NCI-H2171 (cell line): ENCODE measurements around the gene DPH7.
A peak's percentile ranks its signal among the peaks of the same experiment; 100 is the strongest.
"Not testable (repeated sequence)": the region's sequence is repeated elsewhere in the genome, so short reads cannot be mapped to it uniquely, and the experiment has no call there.

Source experiments
- DNase-seq: peaks from one replicate; lab custom pipeline; 2025; lab: John Stamatoyannopoulos, UW

The DPH7 gene

GRCh38 chr9:137545123-137545522 lies 33.6 kb downstream of the DPH7 start:
- no peak for DNase-seq

- DNase-seq: no peak
Observed at GRCh38 chr9:137544176-137544760, 34.5 kb downstream of the DPH7 start.

- no peak for DNase-seq
Observed at GRCh38 chr9:137543237-137543963, 35.3 kb downstream of the DPH7 start.

- no peak for DNase-seq
Observed at GRCh38 chr9:137542486-137542885, 36.2 kb downstream of the DPH7 start.

- no peak for DNase-seq
Observed at GRCh38 chr9:137540536-137540935, 38.2 kb downstream of the DPH7 start.

GRCh38 chr9:137538058-137538457 lies 40.7 kb downstream of the DPH7 start:
- no peak for DNase-seq

- not testable (repeated sequence) for DNase-seq
Observed at GRCh38 chr9:137536594-137537131, 42.1 kb downstream of the DPH7 start.

- DNase-seq: no peak
Observed at GRCh38 chr9:137535120-137535428, 43.7 kb downstream of the DPH7 start.

GRCh38 chr9:137534256-137535119 lies 44.2 kb downstream of the DPH7 start:
- DNase-seq: peak; percentile 54

- DNase-seq: not testable (repeated sequence)
Observed at GRCh38 chr9:137532891-137533468, 45.7 kb downstream of the DPH7 start.

GRCh38 chr9:137531099-137531765 lies 47.5 kb downstream of the DPH7 start:
- no peak for DNase-seq

GRCh38 chr9:137530331-137530730 lies 48.4 kb downstream of the DPH7 start:
- DNase-seq: no peak

- DNase-seq: no peak
Observed at GRCh38 chr9:137524981-137525317, 53.8 kb downstream of the DPH7 start.

- DNase-seq: no peak
Observed at GRCh38 chr9:137524161-137524980, 54.4 kb downstream of the DPH7 start.

- DNase-seq: no peak
Observed at GRCh38 chr9:137522746-137523455, 55.8 kb downstream of the DPH7 start.

GRCh38 chr9:137521405-137521985 lies 57.2 kb downstream of the DPH7 start:
- DNase-seq: no peak

- no peak for DNase-seq
Observed at GRCh38 chr9:137520614-137521404, 57.9 kb downstream of the DPH7 start.

- no peak for DNase-seq
Observed at GRCh38 chr9:137519553-137519952, 59.2 kb downstream of the DPH7 start.
